MM.1S (cell line): ENCODE measurements around the gene RBP5.

ENCODE experiments used
- CTCF ChIP-seq: fragments of 300-600 bp; sonication (generic); IDR thresholded peaks from 2 replicates; pipeline ENCODE4 v1.5.1; 2016; ENCODE audit warnings: antibody characterized with exemption, low read length, mixed read lengths
- EZH2 ChIP-seq: fragments of 300-600 bp; sonication (generic); optimal IDR thresholded peaks from 2 replicates; pipeline ENCODE3; 2017; ENCODE audit warnings: low read depth, mild to moderate bottlenecking, antibody characterized with exemption, low read length, mixed read lengths

GRCh38 chr12:7118881-7119280 is 9.8 kb downstream of the RBP5 start:
- TF ChIP-seq EZH2 = no peak
- TF ChIP-seq CTCF = no peak
